Esophagus squamous epithelium (tissue), 4 donors: ENCODE results near the gene CEP192.

Experiments
- CTCF ChIP-seq, 6 experiments: fragments of 450-650 bp in 4 of 6; fragments of 200-600 bp in 2 of 6; sonication (generic) in 2 of 6; IDR thresholded peaks; one replicate each; pipeline ENCODE4 v1.5.1; 2016 to 2019; ENCODE audit warnings: antibody characterized with exemption in 6 of 6, mild to moderate bottlenecking in 4 of 6, moderate library complexity in 4 of 6
- POLR2A ChIP-seq, 4 donors: fragments of 450-650 bp; IDR thresholded peaks; one replicate each; pipeline ENCODE4 v1.6.1; 2017; ENCODE audit warnings: antibody characterized with exemption in 4 of 4, mild to moderate bottlenecking in 4 of 4, moderate library complexity in 3 of 4

- TF ChIP-seq POLR2A (IDR thresholded peaks at IDR 0.05) (no peak), CTCF (IDR thresholded peaks at IDR 0.05) (no peak)
Measured at GRCh38 chr18:13173578-13174145, 182.5 kb downstream of the CEP192 start.
